CD8-positive, alpha-beta memory T cell (primary cell): ENCODE results near the gene PTPN14. TPM values are rescaled to one million over a fixed set of nuclear protein-coding genes. Genes with fewer than 3 reads are reported as not detected.

Experiments
- CTCF ChIA-PET: fragments of 350-600 bp; sonication (Branson Sonifier 250); formaldehyde crosslinking; loops from one replicate; lab custom pipeline; 2021; ENCODE audit warnings: antibody characterized with exemption; lab: Charles Lee
- POLR2A ChIA-PET: fragments of 350-600 bp; sonication (Branson Sonifier 250); formaldehyde crosslinking; loops from one replicate; lab custom pipeline; 2021; ENCODE audit warnings: antibody characterized with exemption; lab: Charles Lee
- DNase-seq, 5 donors: peaks; one replicate each; pipeline versions ENCODE4 v3.0.0 to v3.0.0-alpha.2; 2020 to 2022; ENCODE audit warnings: mixed read lengths in 1 of 5
- H3K27ac ChIP-seq: one replicate; pipeline ENCODE4 v1.7.0; 2013; ENCODE audit warnings: low read depth, mild to moderate bottlenecking, low read length, moderate library complexity
- H3K27me3 ChIP-seq: 2 replicates; pipeline ENCODE4 v1.7.0; 2013; ENCODE audit warnings: low read length, mild to moderate bottlenecking; ENCODE audit not compliant: insufficient read depth, poor library complexity, severe bottlenecking
- H3K36me3 ChIP-seq: 2 replicates; pipeline ENCODE4 v1.7.0; 2013; ENCODE audit warnings: mild to moderate bottlenecking, low read length, moderate library complexity; ENCODE audit not compliant: insufficient read depth
- H3K4me1 ChIP-seq: 2 replicates; pipeline ENCODE4 v1.7.0; 2013; ENCODE audit warnings: mild to moderate bottlenecking, low read length, moderate library complexity; ENCODE audit not compliant: insufficient read depth
- H3K4me3 ChIP-seq: 2 replicates; pipeline ENCODE4 v1.7.0; 2013; ENCODE audit warnings: mild to moderate bottlenecking, low read length
- H3K9me3 ChIP-seq: 2 replicates; pipeline ENCODE4 v1.7.0; 2013; ENCODE audit warnings: mild to moderate bottlenecking, low read length
- H3K27ac Mint-ChIP-seq, 8 donors: one replicate each; pipeline ENCODE4 v1.8.0; 2020 to 2021; ENCODE audit warnings: mixed read lengths in 8 of 8, mild to moderate bottlenecking in 6 of 8, inconsistent platforms in 3 of 8, moderate library complexity in 3 of 8
- H3K27me3 Mint-ChIP-seq, 2 donors: one replicate each; pipeline ENCODE4 v1.8.0; 2020 to 2021; ENCODE audit warnings: mixed read lengths in 2 of 2, mild to moderate bottlenecking in 1 of 2, moderate library complexity in 1 of 2
- H3K36me3 Mint-ChIP-seq, 3 donors: one replicate each; pipeline ENCODE4 v1.8.0; 2020 to 2021; ENCODE audit warnings: mixed read lengths in 3 of 3, inconsistent platforms in 1 of 3, mild to moderate bottlenecking in 1 of 3
- H3K4me1 Mint-ChIP-seq, 3 donors: one replicate each; pipeline ENCODE4 v1.8.0; 2020 to 2021; ENCODE audit warnings: mixed read lengths in 3 of 3, inconsistent platforms in 1 of 3, mild to moderate bottlenecking in 1 of 3
- H3K4me3 Mint-ChIP-seq, 7 donors: one replicate each; pipeline ENCODE4 v1.8.0; 2020 to 2021; ENCODE audit warnings: mixed read lengths in 7 of 7, mild to moderate bottlenecking in 6 of 7, moderate library complexity in 4 of 7, inconsistent platforms in 2 of 7
- H3K9me3 Mint-ChIP-seq, 5 donors: one replicate each; pipeline ENCODE4 v1.8.0; 2020 to 2022; ENCODE audit warnings: mixed read lengths in 5 of 5, mild to moderate bottlenecking in 3 of 5, moderate library complexity in 2 of 5, inconsistent platforms in 1 of 5
- polyA plus RNA-seq: library from polyadenylated mRNA; unstranded; fragments of 300-500 nt; fragmentation: Illumina TruSeq; gene quantifications from one replicate; pipeline ENCODE4 v1.2.3, GENCODE V29; 2021
- total RNA-seq, 2 experiments: library from RNA; stranded (reverse); gene quantifications; one replicate each; pipeline ENCODE4 v1.2.3, GENCODE V29; 2021

The PTPN14 gene
- total and polyA plus RNA-seq, 3 experiments from 2014 or later: 0.70 to 0.91 (median 0.79) TPM

- Histone ChIP-seq H3K4me3 (no peak overlapping the region), H3K27me3 (no peaks in the 10 kb centered on the region), H3K27ac (no peak overlapping the region), H3K36me3 (no peaks in the 10 kb centered on the region), H3K4me1 (no peaks in the 10 kb centered on the region), H3K9me3 (no peaks in the 10 kb centered on the region)
- CTCF ChIA-PET: interaction anchor here (1.4 to 1.8 kb wide), 2 partner anchors 13 to 81 kb away, joined by 4 to 7 read pairs; no protein-coding TSS in a partner anchor
- Mint-ChIP-seq H3K9me3 (peaks cover 0 to 8% (median 6%) of the 10 kb centered on the region in 5 donors), H3K36me3 (peaks cover 33 to 59% (median 36%) of the 10 kb centered on the region in 3 donors), H3K27me3 (no peaks in the 10 kb centered on the region), H3K27ac (no peak overlapping the region), H3K4me3 (no peak overlapping the region), H3K4me1 (no peaks in the 10 kb centered on the region)
- POLR2A ChIA-PET: no interaction called here
- no peak for DNase-seq
These were observed 209.5 kb downstream of the PTPN14 start for GRCh38 chr1:214341932-214342331.

GRCh38 chr1:214341459-214341858 is 209.9 kb downstream of the PTPN14 start:
- no peak for DNase-seq
- Mint-ChIP-seq H3K36me3 (peaks cover 38 to 64% (median 39%) of the 10 kb centered on the region in 3 donors), H3K9me3 (peaks cover 0 to 8% (median 6%) of the 10 kb centered on the region in 5 donors), H3K4me3 (no peak overlapping the region), H3K27ac (peak overlapping the region in 1 of 8 donors; percentile 24), H3K27me3 (no peaks in the 10 kb centered on the region), H3K4me1 (no peaks in the 10 kb centered on the region)
- Histone ChIP-seq H3K4me1 (no peaks in the 10 kb centered on the region), H3K4me3 (no peak overlapping the region), H3K9me3 (no peaks in the 10 kb centered on the region), H3K27ac (no peak overlapping the region), H3K36me3 (no peaks in the 10 kb centered on the region), H3K27me3 (no peaks in the 10 kb centered on the region)
- ChIA-PET CTCF (interaction anchor here (1.4 to 1.8 kb wide), 2 partner anchors 13 to 80 kb away, joined by 4 to 7 read pairs; no protein-coding TSS in a partner anchor), POLR2A (no interaction called here)

GRCh38 chr1:214338212-214338611 is 213.2 kb downstream of the PTPN14 start:
- no peaks in the 10 kb centered on the region for H3K4me1 Mint-ChIP-seq
- H3K36me3 ChIP-seq: no peaks in the 10 kb centered on the region
- H3K4me1 ChIP-seq: no peaks in the 10 kb centered on the region
- no peak overlapping the region for H3K27ac Mint-ChIP-seq
- no peaks in the 10 kb centered on the region for H3K27me3 Mint-ChIP-seq
- CTCF ChIA-PET: interaction anchor here (0.9 to 2.4 kb wide), 2 partner anchors 9 to 77 kb away, joined by 4 to 10 read pairs; no protein-coding TSS in a partner anchor
- H3K4me3 ChIP-seq: no peak overlapping the region
- POLR2A ChIA-PET: no interaction called here
- H3K36me3 Mint-ChIP-seq: peaks cover 15 to 71% (median 30%) of the 10 kb centered on the region in 3 donors
- H3K4me3 Mint-ChIP-seq: no peak overlapping the region
- no peaks in the 10 kb centered on the region for H3K27me3 ChIP-seq
- H3K27ac ChIP-seq: no peak overlapping the region
- H3K9me3 Mint-ChIP-seq: no peaks in the 10 kb centered on the region
- DNase-seq: no peak
- no peaks in the 10 kb centered on the region for H3K9me3 ChIP-seq

- Mint-ChIP-seq H3K4me3 (no peak overlapping the region), H3K9me3 (no peaks in the 10 kb centered on the region), H3K36me3 (peaks cover 15 to 67% (median 28%) of the 10 kb centered on the region in 3 donors), H3K27me3 (no peaks in the 10 kb centered on the region), H3K4me1 (no peaks in the 10 kb centered on the region), H3K27ac (no peak overlapping the region)
- H3K4me1 ChIP-seq: no peaks in the 10 kb centered on the region
- H3K36me3 ChIP-seq: no peaks in the 10 kb centered on the region
- H3K27me3 ChIP-seq: no peaks in the 10 kb centered on the region
- no peak for DNase-seq
- no peak overlapping the region for H3K27ac ChIP-seq
- ChIA-PET POLR2A (no interaction called here), CTCF (interaction anchor here (0.9 to 2.4 kb wide), 3 partner anchors 8 to 76 kb away, joined by 3 to 10 read pairs (median 4); no protein-coding TSS in a partner anchor)
- H3K4me3 ChIP-seq: no peak overlapping the region
- H3K9me3 ChIP-seq: no peaks in the 10 kb centered on the region
These were observed 213.9 kb downstream of the PTPN14 start for GRCh38 chr1:214337511-214337910.

GRCh38 chr1:214337015-214337414 is 214.4 kb downstream of the PTPN14 start:
- H3K27me3 ChIP-seq: no peaks in the 10 kb centered on the region
- no peaks in the 10 kb centered on the region for H3K36me3 ChIP-seq
- POLR2A ChIA-PET: no interaction called here
- H3K9me3 ChIP-seq: no peaks in the 10 kb centered on the region
- Mint-ChIP-seq H3K9me3 (no peaks in the 10 kb centered on the region), H3K4me3 (no peak overlapping the region), H3K36me3 (peaks cover 11 to 65% (median 25%) of the 10 kb centered on the region in 3 donors), H3K27ac (peak overlapping the region in 1 of 8 donors; percentile 47), H3K4me1 (peaks cover 0 to under 1% (median 0%) of the 10 kb centered on the region in 3 donors), H3K27me3 (no peaks in the 10 kb centered on the region)
- no peaks in the 10 kb centered on the region for H3K4me1 ChIP-seq
- H3K27ac ChIP-seq: no peak overlapping the region
- no peak for DNase-seq
- H3K4me3 ChIP-seq: no peak overlapping the region
- CTCF ChIA-PET: interaction anchor here (0.9 to 2.4 kb wide), 2 partner anchors 9 to 76 kb away, joined by 3 to 10 read pairs; no protein-coding TSS in a partner anchor

- Mint-ChIP-seq H3K4me1 (peaks cover 0 to 4% (median 3%) of the 10 kb centered on the region in 3 donors), H3K36me3 (peaks cover 11 to 74% (median 26%) of the 10 kb centered on the region in 3 donors), H3K4me3 (no peak overlapping the region), H3K9me3 (no peaks in the 10 kb centered on the region), H3K27me3 (no peaks in the 10 kb centered on the region), H3K27ac (peak overlapping the region in 1 of 8 donors; percentile 50)
- no peaks in the 10 kb centered on the region for H3K9me3 ChIP-seq
- no peak overlapping the region for H3K27ac ChIP-seq
- POLR2A ChIA-PET: no interaction called here
- H3K36me3 ChIP-seq: no peaks in the 10 kb centered on the region
- H3K4me1 ChIP-seq: no peaks in the 10 kb centered on the region
- H3K27me3 ChIP-seq: no peaks in the 10 kb centered on the region
- CTCF ChIA-PET: interaction anchor here (1.0 kb wide), 1 partner anchor 74 kb away, joined by 3 read pairs; no protein-coding TSS in a partner anchor
- no peak for DNase-seq
- no peak overlapping the region for H3K4me3 ChIP-seq
These were observed 215.8 kb downstream of the PTPN14 start for GRCh38 chr1:214335567-214335966.

- peaks cover 11 to 84% (median 21%) of the 10 kb centered on the region in 3 donors for H3K36me3 Mint-ChIP-seq
- Histone ChIP-seq H3K27me3 (no peaks in the 10 kb centered on the region), H3K4me1 (no peaks in the 10 kb centered on the region), H3K27ac (no peak overlapping the region), H3K4me3 (no peak overlapping the region), H3K9me3 (no peaks in the 10 kb centered on the region), H3K36me3 (peaks cover 5% of the 10 kb centered on the region)
- no peak overlapping the region for H3K27ac Mint-ChIP-seq
- H3K4me1 Mint-ChIP-seq: peaks cover 0 to 4% (median 3%) of the 10 kb centered on the region in 3 donors
- no peak overlapping the region for H3K4me3 Mint-ChIP-seq
- CTCF ChIA-PET: interaction anchor here (0.9 to 11.2 kb wide), 13 partner anchors 11 to 312 kb away, joined by 3 to 356 read pairs (median 3); no protein-coding TSS in a partner anchor
- POLR2A ChIA-PET: no interaction called here
- no peaks in the 10 kb centered on the region for H3K27me3 Mint-ChIP-seq
- no peak for DNase-seq
- no peaks in the 10 kb centered on the region for H3K9me3 Mint-ChIP-seq
These were observed 218.2 kb downstream of the PTPN14 start for GRCh38 chr1:214332946-214333798.
